Femur (tissue), 1 donor: ENCODE measurements around the gene C19orf18.
A peak's percentile ranks its signal among the peaks of the same experiment; 100 is the strongest.

Experiments used
- DNase-seq: peaks from one replicate; pipeline ENCODE4 v3.0.0-alpha.2; 2017

Gene C19orf18

DNA sequence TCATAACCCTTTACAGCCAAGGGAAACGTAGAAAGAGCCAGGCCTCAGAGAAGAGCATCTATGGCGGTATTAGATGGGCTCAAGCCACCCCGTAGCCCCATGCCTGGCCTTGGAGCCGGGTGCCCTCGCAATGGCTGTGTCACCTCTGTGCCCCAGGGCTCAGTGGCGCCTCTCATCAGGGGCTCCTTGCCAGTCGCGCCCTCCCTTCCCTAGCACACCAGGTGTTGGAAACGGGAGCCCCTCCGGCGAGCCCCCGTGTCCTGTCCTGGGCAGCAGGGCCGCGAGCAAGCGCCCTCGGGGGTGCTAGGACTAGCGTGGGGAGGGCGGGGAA is 27.3 kb downstream of the C19orf18 start:
- DNase-seq = peak; percentile 18

DNA sequence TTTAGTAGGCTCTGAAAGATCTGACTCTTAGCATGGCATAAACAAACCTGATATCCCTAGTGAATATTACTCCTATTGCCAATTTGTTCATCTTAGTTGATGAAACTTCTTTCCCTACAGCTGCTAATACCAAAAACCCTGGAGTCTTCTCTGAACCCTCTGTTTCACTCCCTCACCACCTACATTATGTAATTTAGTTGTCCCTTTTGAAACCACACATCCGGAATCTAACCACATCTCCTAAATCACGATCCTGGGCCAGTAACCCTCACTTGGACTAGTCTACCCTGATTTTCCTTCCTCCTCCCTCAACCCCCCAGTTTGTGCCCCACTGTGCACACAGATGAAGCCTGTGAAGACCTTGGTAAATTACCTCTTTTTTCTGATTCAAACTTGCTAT is 28.0 kb downstream of the C19orf18 start:
- no peak for DNase-seq

DNA sequence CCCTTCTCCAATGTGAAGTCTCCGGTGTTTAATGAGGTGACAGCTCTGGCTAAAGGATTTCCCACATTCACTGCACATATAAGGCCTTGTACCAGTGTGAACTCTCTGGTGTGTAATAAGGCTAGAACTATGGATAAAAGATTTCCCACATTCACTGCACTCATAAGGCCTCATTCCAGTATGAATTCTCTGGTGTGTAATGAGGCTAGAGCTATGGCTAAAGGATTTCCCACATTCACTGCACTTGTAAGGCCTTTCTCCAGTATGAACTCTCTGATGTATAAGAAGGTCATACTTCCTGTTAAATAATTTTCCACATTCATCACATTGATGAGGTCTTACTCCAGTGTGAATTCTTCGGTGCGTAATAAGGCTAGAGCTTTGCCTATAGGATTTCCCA is 32.7 kb downstream of the C19orf18 start:
- no peak for DNase-seq

DNA sequence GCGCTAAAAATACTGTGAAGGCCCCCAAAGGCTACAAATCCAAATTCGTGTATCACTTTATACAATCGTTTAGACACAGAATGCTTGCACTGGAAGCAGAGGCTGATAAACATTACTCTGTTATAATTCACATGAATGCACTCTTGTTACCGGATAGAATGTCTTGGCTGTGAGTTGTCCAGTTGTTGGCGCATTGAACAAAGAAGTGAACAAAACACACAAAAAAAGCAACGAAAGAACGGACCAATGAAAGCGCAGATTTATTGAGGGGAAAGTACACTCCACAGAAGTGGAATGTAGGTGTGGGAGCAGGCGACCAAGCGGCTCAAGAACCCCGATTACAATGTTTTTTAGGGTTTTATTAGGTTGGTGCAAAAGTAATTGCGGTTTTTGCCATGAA is 38.6 kb downstream of the C19orf18 start:
- no peak for DNase-seq

DNA sequence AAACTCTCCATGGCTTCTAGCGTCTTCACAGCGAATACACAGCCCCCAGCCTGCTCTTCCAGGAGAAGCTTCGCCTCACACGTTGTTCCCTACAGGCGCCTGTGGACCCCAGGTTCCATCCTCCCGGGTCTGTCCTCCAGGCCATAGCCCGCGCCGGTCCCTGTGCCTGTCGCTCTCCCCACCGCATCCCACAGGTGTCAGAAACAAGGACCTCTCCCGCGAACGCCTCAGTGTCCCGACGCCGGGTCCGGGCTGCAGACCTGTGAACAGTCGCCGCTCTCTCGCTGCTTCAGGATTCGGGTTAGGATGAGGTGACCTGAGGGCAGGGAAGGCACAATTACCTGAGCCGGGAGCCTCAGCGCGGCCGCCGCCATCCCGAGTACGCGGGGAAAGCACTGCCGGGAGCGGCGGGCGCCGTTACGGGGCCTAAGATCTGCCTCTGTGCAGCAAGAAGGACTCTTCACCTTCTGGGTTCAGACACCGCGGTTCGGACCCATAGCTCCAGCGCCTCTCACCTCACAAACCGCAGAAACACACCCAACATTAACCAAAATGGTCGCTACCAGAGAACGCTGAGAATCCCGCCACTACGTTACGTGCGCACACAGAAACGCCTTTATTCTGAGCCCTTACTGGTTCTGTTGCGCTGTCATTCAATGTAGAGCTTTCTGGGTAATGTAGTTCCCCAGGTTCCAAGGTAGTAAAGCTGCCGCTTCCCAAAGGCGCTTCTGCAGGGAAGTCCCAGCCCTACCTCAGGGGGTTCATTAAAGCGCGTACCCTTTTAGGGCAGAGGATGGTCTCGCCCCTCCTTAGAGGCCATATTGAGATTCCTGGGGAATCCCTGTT is 39.3 kb downstream of the C19orf18 start, which contains the start of gene ZNF418:
ZNF418 (minus strand) TSS at position 583 of the 846 bp plus-strand sequence. CDS start 1,580 bp downstream, outside the sequence.
- DNase-seq = peak; percentile 86

DNA sequence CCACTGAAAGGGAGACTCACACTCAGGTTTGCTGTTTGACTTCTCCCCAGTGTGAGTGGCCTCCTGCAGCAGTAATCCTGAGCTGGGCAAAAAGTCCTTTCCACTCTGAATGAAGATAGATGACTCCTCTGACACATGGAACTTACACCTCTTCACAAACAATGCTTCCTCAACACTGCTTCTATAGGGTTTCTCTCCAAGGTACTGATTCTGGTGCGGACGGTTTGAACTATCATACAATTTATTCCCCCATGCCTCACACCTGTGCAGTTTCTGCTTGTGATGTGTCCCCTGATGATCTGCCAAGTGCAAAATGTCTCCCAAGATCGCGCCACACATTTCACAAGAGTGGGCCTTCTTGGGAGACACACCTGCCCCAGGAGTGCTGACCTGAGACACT is 46.7 kb downstream of the C19orf18 start:
- DNase-seq = no peak

DNA sequence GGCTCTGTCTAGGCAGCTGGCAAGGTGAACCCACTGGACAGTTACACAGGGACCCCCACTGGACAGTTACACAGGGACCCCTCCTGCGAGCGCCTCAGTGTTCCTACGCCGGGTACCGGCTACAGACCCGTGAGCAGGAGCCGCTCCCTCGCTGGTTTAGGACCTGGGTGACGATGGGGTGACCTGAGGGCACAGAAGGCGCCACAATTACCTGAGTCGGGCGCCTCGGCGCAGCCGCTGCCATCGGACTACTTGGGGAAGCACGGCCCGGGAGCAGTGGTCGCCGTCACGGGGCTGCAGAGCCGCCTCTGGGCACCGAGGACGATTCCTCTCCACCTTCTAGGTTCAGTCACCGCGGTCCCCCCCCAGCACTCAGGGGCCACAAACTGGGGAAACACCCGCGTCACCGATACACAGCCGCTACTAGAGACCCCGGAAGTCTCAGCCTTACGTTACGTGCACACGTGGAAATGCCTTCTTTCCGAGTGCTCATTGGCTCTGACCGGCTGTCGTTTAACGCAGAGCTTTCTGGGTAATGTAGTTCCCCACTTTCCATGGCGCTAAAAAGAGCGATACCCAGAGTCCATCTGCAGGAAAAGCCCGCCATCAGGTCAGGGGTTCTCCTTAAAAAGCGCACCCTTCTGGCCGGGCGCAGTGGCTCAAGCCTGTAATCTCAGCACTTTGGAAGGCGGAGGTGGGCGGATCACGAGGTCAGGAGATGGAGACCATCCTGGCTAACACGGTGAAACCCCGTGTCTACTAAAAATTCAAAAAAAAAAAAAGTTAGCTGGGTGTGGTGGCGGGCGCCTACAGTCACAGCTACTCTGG is 58.0 kb downstream of the C19orf18 start, which contains the start of gene ZNF417:
ZNF417 (minus strand) TSS at position 425 of the 828 bp plus-strand sequence; CDS start at position 244, 181 bp downstream.
- DNase-seq = peak; percentile 95

DNA sequence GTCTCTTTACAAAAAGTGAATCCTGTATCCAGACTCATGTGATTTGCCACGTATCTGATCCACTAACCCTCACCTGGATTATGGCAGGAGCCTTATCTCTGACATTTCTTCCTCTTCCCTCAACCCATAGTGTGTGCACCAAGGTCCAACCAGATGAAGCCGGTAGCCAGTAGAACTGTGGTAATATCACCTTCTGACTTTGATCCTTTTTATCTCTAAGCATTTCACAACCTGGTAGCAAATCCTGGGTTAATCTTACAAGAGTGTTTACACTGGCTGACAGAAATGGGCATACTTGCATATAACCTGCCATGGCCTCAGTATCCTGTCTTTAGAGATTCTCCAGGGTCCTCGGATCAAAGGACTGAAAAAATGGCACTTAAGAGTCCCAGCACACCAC is 59.8 kb downstream of the C19orf18 start:
- no peak for DNase-seq
